Measurements from ENCODE around the gene ARAF. TPM values are rescaled to one million over a fixed set of nuclear protein-coding genes. Genes with fewer than 3 reads are reported as not detected.

Gene ARAF
- total RNA-seq, 1 experiment from 2014 or later = 31.1 TPM

DNA sequence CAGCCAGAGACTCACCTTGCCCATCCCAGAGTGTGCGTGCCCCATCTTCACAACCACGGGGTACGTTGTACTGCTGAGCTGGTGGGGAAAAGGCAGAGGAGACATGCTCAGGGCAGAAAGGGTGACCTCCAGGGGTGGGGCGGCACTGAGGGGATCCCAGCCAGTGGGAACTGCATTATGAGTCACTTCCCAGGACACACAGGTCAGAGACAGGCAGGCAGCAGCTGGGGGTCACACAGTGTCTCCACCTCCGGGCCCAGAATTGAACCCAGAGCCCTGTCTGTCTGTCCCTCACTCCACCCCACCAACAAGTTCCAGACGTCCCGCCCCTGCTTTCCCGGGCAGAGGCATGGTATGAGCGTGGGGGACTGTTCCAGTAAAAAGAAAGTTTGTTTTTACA is 16.4 kb downstream of the ARAF start:
- no peak overlapping the region for H2AFZ ChIP-seq
- no TSS peak for BruUV-seq (replicated peaks)
- H3F3A ChIP-seq (ENCODE audit: insufficient read depth, low read depth) = no peaks in the 10 kb centered on the region
- H3K4me1 ChIP-seq (replicated peaks; ENCODE audit: insufficient read depth) = no peaks in the 10 kb centered on the region
- H3K9me2 ChIP-seq (ENCODE audit: insufficient read depth) = no peaks in the 10 kb centered on the region
- ChIA-PET POLR2A (ENCODE audit: unreplicated experiment) (no interaction called here), CTCF (no interaction called here)
- intact Hi-C loops (cut with micrococcal nuclease; ENCODE audit: unreplicated experiment) = no loop called here
- no peaks in the 10 kb centered on the region for H3K79me2 ChIP-seq (ENCODE audit: low read depth)
- H4K20me1 ChIP-seq (ENCODE audit: insufficient read depth) = no peaks in the 10 kb centered on the region
- no peak for DNase-seq
- TF ChIP-seq, protein P1, sequence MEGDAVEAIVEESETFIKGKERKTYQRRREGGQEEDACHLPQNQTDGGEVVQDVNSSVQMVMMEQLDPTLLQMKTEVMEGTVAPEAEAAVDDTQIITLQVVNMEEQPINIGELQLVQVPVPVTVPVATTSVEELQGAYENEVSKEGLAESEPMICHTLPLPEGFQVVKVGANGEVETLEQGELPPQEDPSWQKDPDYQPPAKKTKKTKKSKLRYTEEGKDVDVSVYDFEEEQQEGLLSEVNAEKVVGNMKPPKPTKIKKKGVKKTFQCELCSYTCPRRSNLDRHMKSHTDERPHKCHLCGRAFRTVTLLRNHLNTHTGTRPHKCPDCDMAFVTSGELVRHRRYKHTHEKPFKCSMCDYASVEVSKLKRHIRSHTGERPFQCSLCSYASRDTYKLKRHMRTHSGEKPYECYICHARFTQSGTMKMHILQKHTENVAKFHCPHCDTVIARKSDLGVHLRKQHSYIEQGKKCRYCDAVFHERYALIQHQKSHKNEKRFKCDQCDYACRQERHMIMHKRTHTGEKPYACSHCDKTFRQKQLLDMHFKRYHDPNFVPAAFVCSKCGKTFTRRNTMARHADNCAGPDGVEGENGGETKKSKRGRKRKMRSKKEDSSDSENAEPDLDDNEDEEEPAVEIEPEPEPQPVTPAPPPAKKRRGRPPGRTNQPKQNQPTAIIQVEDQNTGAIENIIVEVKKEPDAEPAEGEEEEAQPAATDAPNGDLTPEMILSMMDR (conservative IDR thresholded peaks at IDR 0.05) = no peak
- no peak for TF ChIP-seq EZH2 (IDR thresholded peaks at IDR 0.05; ENCODE audit: low read depth)
- no peaks in the 10 kb centered on the region for H3K36me3 ChIP-seq (ENCODE audit: low read depth)
- no peak overlapping the region for H3K27ac ChIP-seq
- H3K4me2 ChIP-seq = no peak overlapping the region
- H3K27me3 ChIP-seq (ENCODE audit: insufficient read depth, low read depth) = no peaks in the 10 kb centered on the region
- H3K4me3 ChIP-seq = no peak overlapping the region
- no peaks in the 10 kb centered on the region for H3K9me3 ChIP-seq (ENCODE audit: insufficient read depth, low read depth)

- no peaks in the 10 kb centered on the region for H3K79me2 ChIP-seq (ENCODE audit: low read depth)
- no peaks in the 10 kb centered on the region for H3K9me3 ChIP-seq (ENCODE audit: insufficient read depth, low read depth)
- CTCF ChIA-PET = no interaction called here
- H4K20me1 ChIP-seq (ENCODE audit: insufficient read depth) = no peaks in the 10 kb centered on the region
- POLR2A ChIA-PET (ENCODE audit: unreplicated experiment) = no interaction called here
- H2AFZ ChIP-seq = no peak overlapping the region
- H3K27me3 ChIP-seq (ENCODE audit: insufficient read depth, low read depth) = no peaks in the 10 kb centered on the region
- no peaks in the 10 kb centered on the region for H3F3A ChIP-seq (ENCODE audit: insufficient read depth, low read depth)
- intact Hi-C loops (cut with micrococcal nuclease; ENCODE audit: unreplicated experiment) = no loop called here
- no peak for DNase-seq
- no peak overlapping the region for H3K4me3 ChIP-seq
- H3K27ac ChIP-seq = no peak overlapping the region
- no peaks in the 10 kb centered on the region for H3K36me3 ChIP-seq (ENCODE audit: low read depth)
- H3K4me1 ChIP-seq (replicated peaks; ENCODE audit: insufficient read depth) = no peaks in the 10 kb centered on the region
- no peak overlapping the region for H3K4me2 ChIP-seq
- no peak for TF ChIP-seq EZH2 (IDR thresholded peaks at IDR 0.05; ENCODE audit: low read depth)
- TF ChIP-seq, protein P1 (conservative IDR thresholded peaks at IDR 0.05) = no peak
- no peaks in the 10 kb centered on the region for H3K9me2 ChIP-seq (ENCODE audit: insufficient read depth)
- BruUV-seq (replicated peaks) = no TSS peak
Measured at GRCh38 chrX:47577901-47578300, 16.9 kb downstream of the ARAF start.

- TF ChIP-seq EZH2 (IDR thresholded peaks at IDR 0.05; ENCODE audit: low read depth) = no peak
- TF ChIP-seq, protein P1 (conservative IDR thresholded peaks at IDR 0.05) = no peak
- Histone ChIP-seq H3K27ac (no peak overlapping the region), H3K36me3 (ENCODE audit: low read depth) (no peaks in the 10 kb centered on the region), H4K20me1 (ENCODE audit: insufficient read depth) (no peaks in the 10 kb centered on the region), H3K4me1 (replicated peaks; ENCODE audit: insufficient read depth) (no peaks in the 10 kb centered on the region), H3K27me3 (ENCODE audit: insufficient read depth, low read depth) (no peaks in the 10 kb centered on the region), H3K79me2 (ENCODE audit: low read depth) (no peaks in the 10 kb centered on the region), H3F3A (ENCODE audit: insufficient read depth, low read depth) (no peaks in the 10 kb centered on the region), H3K4me2 (no peak overlapping the region), H3K9me3 (ENCODE audit: insufficient read depth, low read depth) (no peaks in the 10 kb centered on the region), H3K9me2 (ENCODE audit: insufficient read depth) (no peaks in the 10 kb centered on the region), H3K4me3 (no peak overlapping the region), H2AFZ (no peak overlapping the region)
- intact Hi-C loops (cut with micrococcal nuclease; ENCODE audit: unreplicated experiment) = no loop called here
- BruUV-seq (replicated peaks) = no TSS peak
- CTCF ChIA-PET = no interaction called here
- POLR2A ChIA-PET (ENCODE audit: unreplicated experiment) = no interaction called here
- DNase-seq = no peak
Measured at GRCh38 chrX:47578692-47579091, 17.7 kb downstream of the ARAF start.
